CD14-positive monocyte (primary cell): ENCODE measurements around the gene CENPP. TPM values are rescaled to one million over a fixed set of nuclear protein-coding genes. Genes with fewer than 3 reads are reported as not detected.
"Not testable (repeated sequence)": the region's sequence is repeated elsewhere in the genome, so short reads cannot be mapped to it uniquely, and the experiment has no call there.

Experiments
- DNase-seq, 3 donors: peaks; one replicate each; pipeline ENCODE4 v3.0.0-alpha.2; 2011 to 2022
- H2AFZ ChIP-seq: 2 replicates; pipeline ENCODE4 v1.6.0; 2012; ENCODE audit warnings: mild to moderate bottlenecking, low read depth, low read length, inconsistent platforms; ENCODE audit not compliant: insufficient read depth, poor library complexity, severe bottlenecking
- H3K27ac ChIP-seq, 2 donors: 1 replicate in 1 of 2; 2 replicates in 1 of 2; pipeline ENCODE4 v1.5.1; 2012 to 2013; ENCODE audit warnings: low read length in 2 of 2, control low read depth in 1 of 2, inconsistent platforms in 1 of 2, low read depth in 1 of 2, mild to moderate bottlenecking in 1 of 2
- H3K27me3 ChIP-seq, 2 donors: one replicate each; pipeline versions ENCODE4 v1.6.0 to v1.6.1; 2011 to 2013; ENCODE audit warnings: low read length in 2 of 2; ENCODE audit not compliant: control insufficient read depth in 2 of 2, insufficient read depth in 2 of 2
- H3K36me3 ChIP-seq, 2 donors: replicated peaks in 1 of 2; 1 replicate in 1 of 2; 2 replicates in 1 of 2; pipeline versions ENCODE4 v1.5.1 to v1.6.1; 2012 to 2013; ENCODE audit warnings: low read length in 2 of 2, control low read depth in 1 of 2, inconsistent platforms in 1 of 2, mild to moderate bottlenecking in 1 of 2; ENCODE audit not compliant: insufficient read depth in 2 of 2, control insufficient read depth in 1 of 2
- H3K4me1 ChIP-seq, 2 donors: 1 replicate in 1 of 2; 2 replicates in 1 of 2; pipeline versions ENCODE4 v1.5.1 to v1.6.1; 2012 to 2013; ENCODE audit warnings: low read length in 2 of 2, control low read depth in 1 of 2, inconsistent platforms in 1 of 2, mild to moderate bottlenecking in 1 of 2, moderate library complexity in 1 of 2; ENCODE audit not compliant: insufficient read depth in 2 of 2, control insufficient read depth in 1 of 2
- H3K4me2 ChIP-seq: replicated peaks from 2 replicates; pipeline ENCODE3; 2012; ENCODE audit warnings: low read length, moderate library complexity, mild to moderate bottlenecking; ENCODE audit not compliant: poor library complexity, severe bottlenecking; ENCODE audit errors: extremely low read depth
- H3K4me3 ChIP-seq, 3 experiments: fragments of 200-600 bp in 1 of 3; sonication (generic) in 1 of 3; replicated peaks in 1 of 3; 1 replicate in 2 of 3; 2 replicates in 1 of 3; pipeline ENCODE4 v1.5.1; 2011 to 2013; ENCODE audit warnings: low read length in 3 of 3, mild to moderate bottlenecking in 3 of 3, control low read depth in 2 of 3, low read depth in 2 of 3, inconsistent platforms in 1 of 3, moderate library complexity in 1 of 3
- H3K79me2 ChIP-seq: 2 replicates; pipeline ENCODE4 v1.6.0; 2012; ENCODE audit warnings: mild to moderate bottlenecking, control low read depth, inconsistent platforms, low read length, moderate library complexity; ENCODE audit not compliant: insufficient read depth
- H3K9ac ChIP-seq: 2 replicates; pipeline ENCODE4 v1.6.0; 2017; ENCODE audit warnings: low read length, mild to moderate bottlenecking; ENCODE audit not compliant: insufficient read depth, poor library complexity, severe bottlenecking
- H3K9me3 ChIP-seq, 2 donors: replicated peaks in 1 of 2; 1 replicate in 1 of 2; 2 replicates in 1 of 2; pipeline versions ENCODE4 v1.5.1 to v1.6.1; 2012 to 2013; ENCODE audit warnings: low read length in 2 of 2, control low read depth in 1 of 2; ENCODE audit not compliant: control insufficient read depth in 1 of 2, insufficient read depth in 1 of 2
- H4K20me1 ChIP-seq: 2 replicates; pipeline ENCODE4 v1.6.0; 2012; ENCODE audit warnings: mild to moderate bottlenecking, low read length, control low read depth, moderate library complexity; ENCODE audit not compliant: insufficient read depth
- H3K27ac Mint-ChIP-seq, 7 donors: one replicate each; pipeline ENCODE4 v1.8.0; 2020; ENCODE audit warnings: mild to moderate bottlenecking in 7 of 7, mixed read lengths in 7 of 7, moderate library complexity in 6 of 7, inconsistent platforms in 2 of 7
- H3K27me3 Mint-ChIP-seq, 3 donors: one replicate each; pipeline ENCODE4 v1.8.0; 2021 to 2022; ENCODE audit warnings: low read depth in 3 of 3, mild to moderate bottlenecking in 3 of 3, mixed read lengths in 3 of 3, moderate library complexity in 3 of 3, inconsistent platforms in 1 of 3
- H3K36me3 Mint-ChIP-seq, 2 donors: one replicate each; pipeline ENCODE4 v1.8.0; 2020; ENCODE audit warnings: mixed read lengths in 2 of 2, inconsistent platforms in 1 of 2, mild to moderate bottlenecking in 1 of 2
- H3K4me1 Mint-ChIP-seq: one replicate; pipeline ENCODE4 v1.8.0; 2020; ENCODE audit warnings: mild to moderate bottlenecking, mixed read lengths
- H3K4me3 Mint-ChIP-seq, 2 donors: one replicate each; pipeline ENCODE4 v1.8.0; 2020; ENCODE audit warnings: mild to moderate bottlenecking in 2 of 2, mixed read lengths in 2 of 2, moderate library complexity in 1 of 2
- H3K9me3 Mint-ChIP-seq, 7 donors: one replicate each; pipeline ENCODE4 v1.8.0; 2020 to 2022; ENCODE audit warnings: mixed read lengths in 7 of 7, mild to moderate bottlenecking in 6 of 7, moderate library complexity in 6 of 7, inconsistent platforms in 2 of 7
- WGBS: methylation state at CpG from one replicate; pipeline ENCODE4 v1.1.5; 2013; ENCODE audit warnings: missing lambda C conversion rate; ENCODE audit not compliant: insufficient coverage; 5-methylcytosine and 5-hydroxymethylcytosine counted together
- intact Hi-C, 2 donors: fragments of 100-400 bp; cut with micrococcal nuclease; formaldehyde crosslinking; loops; one replicate each; pipeline versions ENCODE4 v1.15.0 to v1.15.1; 2023
- polyA plus RNA-seq, 3 donors: library from polyadenylated mRNA; depleted of rRNA in 1 of 3; unstranded in 2 of 3; stranded (reverse) in 1 of 3; fragments of 300-500 nt in 2 of 3; fragments of >200 nt in 1 of 3; fragmentation: Illumina TruSeq in 2 of 3; gene quantifications; 1 replicate in 2 of 3; 2 replicates in 1 of 3; pipeline ENCODE4 v1.2.3, GENCODE V29; 2012 to 2021
- TF ChIP-seq, protein P1 (sequence below): fragments of 200-600 bp; IDR thresholded peaks from one replicate; pipeline ENCODE4 v1.8.0; 2022; ENCODE audit warnings: antibody characterized with exemption, mild to moderate bottlenecking

CENPP gene
- polyA plus RNA-seq, 3 donors, result 0.50 to 1.1 (median 1.1) TPM

DNA sequence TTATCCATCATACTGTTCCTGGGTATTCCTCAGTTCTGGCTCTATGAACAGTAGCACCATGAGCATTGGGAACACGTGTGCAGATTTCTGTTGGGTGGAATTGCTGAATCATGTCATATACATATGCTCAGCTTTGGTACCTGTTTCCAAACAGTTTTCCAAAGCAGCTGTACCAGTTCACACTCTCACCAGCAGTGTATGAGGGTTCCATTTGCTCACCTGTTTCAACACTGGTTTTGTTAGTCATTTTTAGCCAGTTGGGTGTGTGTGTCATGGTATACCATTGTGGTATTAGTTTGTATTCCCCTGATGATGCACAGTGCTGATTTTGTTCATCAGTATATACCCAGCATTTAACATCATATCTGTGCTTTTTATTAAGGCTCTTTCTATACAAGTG is 266.8 kb downstream of the CENPP start:
- peaks cover 27 to 36% of the 10 kb centered on the region in 2 donors for H3K4me1 ChIP-seq
- H2AFZ ChIP-seq, result no peak overlapping the region
- no peaks in the 10 kb centered on the region for H3K27me3 ChIP-seq
- no peak overlapping the region for H3K4me2 ChIP-seq
- no peaks in the 10 kb centered on the region for H4K20me1 ChIP-seq
- H3K27ac ChIP-seq, result no peak overlapping the region
- no peaks in the 10 kb centered on the region for H3K36me3 ChIP-seq
- intact Hi-C loops, result no loop called here
- TF ChIP-seq, protein P1, sequence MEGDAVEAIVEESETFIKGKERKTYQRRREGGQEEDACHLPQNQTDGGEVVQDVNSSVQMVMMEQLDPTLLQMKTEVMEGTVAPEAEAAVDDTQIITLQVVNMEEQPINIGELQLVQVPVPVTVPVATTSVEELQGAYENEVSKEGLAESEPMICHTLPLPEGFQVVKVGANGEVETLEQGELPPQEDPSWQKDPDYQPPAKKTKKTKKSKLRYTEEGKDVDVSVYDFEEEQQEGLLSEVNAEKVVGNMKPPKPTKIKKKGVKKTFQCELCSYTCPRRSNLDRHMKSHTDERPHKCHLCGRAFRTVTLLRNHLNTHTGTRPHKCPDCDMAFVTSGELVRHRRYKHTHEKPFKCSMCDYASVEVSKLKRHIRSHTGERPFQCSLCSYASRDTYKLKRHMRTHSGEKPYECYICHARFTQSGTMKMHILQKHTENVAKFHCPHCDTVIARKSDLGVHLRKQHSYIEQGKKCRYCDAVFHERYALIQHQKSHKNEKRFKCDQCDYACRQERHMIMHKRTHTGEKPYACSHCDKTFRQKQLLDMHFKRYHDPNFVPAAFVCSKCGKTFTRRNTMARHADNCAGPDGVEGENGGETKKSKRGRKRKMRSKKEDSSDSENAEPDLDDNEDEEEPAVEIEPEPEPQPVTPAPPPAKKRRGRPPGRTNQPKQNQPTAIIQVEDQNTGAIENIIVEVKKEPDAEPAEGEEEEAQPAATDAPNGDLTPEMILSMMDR, result no peak
- H3K79me2 ChIP-seq, result no peaks in the 10 kb centered on the region
- no peak for DNase-seq
- H3K4me1 Mint-ChIP-seq, result peaks cover 48% of the 10 kb centered on the region
- no peak overlapping the region for H3K9ac ChIP-seq
- H3K4me3 Mint-ChIP-seq, result no peak overlapping the region
- no peaks in the 10 kb centered on the region for H3K27me3 Mint-ChIP-seq
- peaks cover 0 to 3% (median 0%) of the 10 kb centered on the region in 7 donors for H3K9me3 Mint-ChIP-seq
- WGBS, result no CpG with 5 or more reads among the region's 1 CpG
- no peaks in the 10 kb centered on the region for H3K9me3 ChIP-seq
- peaks cover 0 to 2% of the 10 kb centered on the region in 2 donors for H3K36me3 Mint-ChIP-seq
- H3K4me3 ChIP-seq, result no peak overlapping the region
- no peak overlapping the region for H3K27ac Mint-ChIP-seq

DNA sequence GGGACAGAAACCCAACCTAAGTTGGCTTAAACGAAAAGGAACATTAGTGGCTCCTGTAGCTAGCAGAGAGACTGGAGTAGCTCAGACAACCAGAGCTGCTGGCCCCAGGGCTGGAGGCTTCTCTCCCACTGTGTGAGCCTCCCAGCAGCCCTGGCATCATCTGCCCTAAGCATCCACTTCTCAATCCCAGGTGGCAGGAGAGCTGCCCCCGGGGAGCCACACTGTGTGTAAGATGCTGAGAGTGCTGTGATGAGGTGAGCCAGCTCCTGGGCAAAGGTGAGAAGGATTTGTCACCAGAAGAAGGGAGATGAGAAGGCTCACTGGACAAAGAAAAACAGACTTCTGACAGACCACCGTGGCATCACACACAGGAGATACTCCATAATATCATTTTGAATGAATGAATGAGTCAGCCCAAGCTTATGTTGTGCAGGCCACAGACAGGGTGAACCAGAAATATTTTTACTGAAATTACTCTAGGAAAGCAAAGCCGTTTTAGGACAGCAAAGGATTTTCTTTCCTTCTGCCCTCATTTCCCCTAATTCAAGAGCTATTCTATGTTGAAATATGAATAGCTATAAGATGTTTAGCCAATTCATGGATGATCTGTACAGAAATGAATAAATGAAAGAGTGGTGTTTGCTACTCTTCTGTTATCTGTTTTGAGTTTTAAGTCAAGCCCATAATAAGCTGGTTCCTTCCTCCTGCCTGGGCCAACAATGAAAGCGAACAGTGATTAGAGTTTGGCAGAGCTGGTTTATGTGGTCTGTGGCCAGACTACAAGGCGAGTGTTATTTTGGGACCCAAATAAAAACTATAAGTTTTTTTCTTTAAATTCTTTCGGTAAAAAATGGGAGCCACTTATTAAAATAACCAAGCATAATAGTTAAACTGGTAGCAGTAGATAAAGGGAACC is 267.5 kb downstream of the CENPP start:
- no CpG with 5 or more reads among the region's 7 CpGs for WGBS
- no peak overlapping the region for H3K4me3 Mint-ChIP-seq

DNA sequence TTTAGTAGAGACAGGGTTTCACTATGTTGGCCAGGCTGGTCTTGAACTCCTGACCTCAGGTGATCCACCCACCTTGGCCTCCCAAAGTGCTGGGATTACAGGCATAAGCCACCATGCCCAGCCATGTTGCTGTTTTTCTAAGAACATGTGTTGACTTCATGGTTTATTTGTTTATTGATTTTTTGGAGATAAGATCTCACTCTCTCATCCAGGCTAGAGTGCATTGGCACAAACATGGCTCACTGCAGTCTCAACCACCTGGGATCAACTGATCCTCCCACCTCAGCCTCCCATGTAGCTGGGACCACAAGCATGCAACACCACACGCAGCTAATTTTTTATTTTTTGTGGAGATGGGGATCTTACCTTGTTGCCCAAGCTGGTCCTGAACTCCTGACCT is 269.3 kb downstream of the CENPP start:
- H3K27ac Mint-ChIP-seq, H3K9me3 ChIP-seq, H3K79me2 ChIP-seq, H3K27ac ChIP-seq, H3K36me3 ChIP-seq, intact Hi-C loops, H2AFZ ChIP-seq, H3K9me3 Mint-ChIP-seq, H3K4me3 ChIP-seq, H3K36me3 Mint-ChIP-seq, H4K20me1 ChIP-seq, H3K9ac ChIP-seq, H3K4me2 ChIP-seq, DNase-seq, H3K4me3 Mint-ChIP-seq, H3K27me3 ChIP-seq, H3K27me3 Mint-ChIP-seq: not testable (repeated sequence)
- peaks cover 27 to 37% of the 10 kb centered on the region in 2 donors for H3K4me1 ChIP-seq
- WGBS, result no CpG with 5 or more reads among the region's 1 CpG
- peaks cover 45% of the 10 kb centered on the region for H3K4me1 Mint-ChIP-seq

More for the DNA sequence above, 267.5 kb downstream of the CENPP start:
- Histone ChIP-seq H3K27me3 (no peaks in the 10 kb centered on the region), H3K9me3 (no peaks in the 10 kb centered on the region), H4K20me1 (no peaks in the 10 kb centered on the region), H3K79me2 (no peaks in the 10 kb centered on the region), H3K4me1 (peaks cover 31 to 42% of the 10 kb centered on the region in 2 donors), H3K4me2 (no peak overlapping the region), H3K36me3 (no peaks in the 10 kb centered on the region), H2AFZ (peak overlapping the region; percentile 54), H3K4me3 (no peak overlapping the region), H3K9ac (no peak overlapping the region), H3K27ac (no peak overlapping the region)
- Mint-ChIP-seq H3K27me3 (no peaks in the 10 kb centered on the region), H3K36me3 (peaks cover 0 to 2% of the 10 kb centered on the region in 2 donors), H3K27ac (no peak overlapping the region), H3K4me1 (peaks cover 52% of the 10 kb centered on the region), H3K9me3 (peaks cover 0 to 3% (median 0%) of the 10 kb centered on the region in 7 donors)
- intact Hi-C loops, result no loop called here
- TF ChIP-seq, protein P1, result no peak
- no peak for DNase-seq
